Stimulated activated CD8-positive, alpha-beta memory T cell treated with anti-CD3 and anti-CD28 coated beads, Interleukin-15, amount 100 ng/mL, for 48 hours (primary cell): Measurements from ENCODE around the gene ZNF385A.
"Not testable (repeated sequence)": the region's sequence is repeated elsewhere in the genome, so short reads cannot be mapped to it uniquely, and the experiment has no call there.

ENCODE experiments used
- DNase-seq, 2 donors: peaks; one replicate each; pipeline ENCODE4 v3.0.0-alpha.2; 2020; ENCODE audit warnings: low read depth in 2 of 2

Gene ZNF385A

GRCh38 chr12:54325442-54326109, 59.0 kb downstream of the ZNF385A start:
- not testable (repeated sequence) for DNase-seq

- DNase-seq: peak; percentile 83 to 89
Observed at GRCh38 chr12:54324617-54325441, 59.7 kb downstream of the ZNF385A start, which contains the start of gene COPZ1. Gene COPZ1, plus strand, starts transcription at chr12:54325131. Its CDS starts 33 bp downstream, at chr12:54325164.

- no peak for DNase-seq
Observed at GRCh38 chr12:54321363-54321762, 63.2 kb downstream of the ZNF385A start.
